AG04449 (cell line): Measurements from ENCODE around the gene CGREF1.

Source experiments
- CTCF ChIA-PET: fragments of 350-600 bp; formaldehyde crosslinking; extraction: SDS; loops from one replicate; lab custom pipeline; 2021; ENCODE audit warnings: antibody characterized with exemption; lab: Yijun Ruan, JAX
- POLR2A ChIA-PET: fragments of 400-600, 350-600 bp; formaldehyde crosslinking; extraction: SDS; loops from one replicate; lab custom pipeline; 2020; ENCODE audit warnings: antibody characterized with exemption, inconsistent platforms; lab: Yijun Ruan, JAX
- DNase-seq: peaks from one replicate; pipeline ENCODE4 v3.0.0-alpha.2; 2010; ENCODE audit warnings: low read depth, low spot score
- H3K4me3 ChIP-seq: 2 replicates; pipeline ENCODE4 v1.5.1; 2011; ENCODE audit warnings: low read depth, mild to moderate bottlenecking, control low read depth, low read length
- TF ChIP-seq, protein P1 (sequence below): IDR thresholded peaks from one replicate; pipeline ENCODE4 v1.5.1; 2011; ENCODE audit warnings: mild to moderate bottlenecking, moderate library complexity, low read length, control low read depth, inconsistent platforms; ENCODE audit not compliant: insufficient read depth; ENCODE audit errors: missing control alignments

The CGREF1 gene

GRCh38 chr2:27134781-27135477 is 16.0 kb upstream of the CGREF1 start:
- DNase-seq, result no peak
- ChIA-PET POLR2A (interaction anchor here (0.6 to 2.1 kb wide), 2 partner anchors 10 to 11 kb away, joined by 3 to 8 read pairs; partner anchors contain the start of gene ABHD1), CTCF (interaction anchor here (1.2 to 4.2 kb wide), 9 partner anchors 10 to 168 kb away, joined by 3 to 51 read pairs (median 7); partner anchors contain the start of genes ABHD1 and CAD)
- no peak overlapping the region for H3K4me3 ChIP-seq
- TF ChIP-seq, protein P1, sequence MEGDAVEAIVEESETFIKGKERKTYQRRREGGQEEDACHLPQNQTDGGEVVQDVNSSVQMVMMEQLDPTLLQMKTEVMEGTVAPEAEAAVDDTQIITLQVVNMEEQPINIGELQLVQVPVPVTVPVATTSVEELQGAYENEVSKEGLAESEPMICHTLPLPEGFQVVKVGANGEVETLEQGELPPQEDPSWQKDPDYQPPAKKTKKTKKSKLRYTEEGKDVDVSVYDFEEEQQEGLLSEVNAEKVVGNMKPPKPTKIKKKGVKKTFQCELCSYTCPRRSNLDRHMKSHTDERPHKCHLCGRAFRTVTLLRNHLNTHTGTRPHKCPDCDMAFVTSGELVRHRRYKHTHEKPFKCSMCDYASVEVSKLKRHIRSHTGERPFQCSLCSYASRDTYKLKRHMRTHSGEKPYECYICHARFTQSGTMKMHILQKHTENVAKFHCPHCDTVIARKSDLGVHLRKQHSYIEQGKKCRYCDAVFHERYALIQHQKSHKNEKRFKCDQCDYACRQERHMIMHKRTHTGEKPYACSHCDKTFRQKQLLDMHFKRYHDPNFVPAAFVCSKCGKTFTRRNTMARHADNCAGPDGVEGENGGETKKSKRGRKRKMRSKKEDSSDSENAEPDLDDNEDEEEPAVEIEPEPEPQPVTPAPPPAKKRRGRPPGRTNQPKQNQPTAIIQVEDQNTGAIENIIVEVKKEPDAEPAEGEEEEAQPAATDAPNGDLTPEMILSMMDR, result no peak

GRCh38 chr2:27133905-27134780 is 15.2 kb upstream of the CGREF1 start, which contains the start of gene PREB:
Gene PREB (minus strand): TSS chr2:27134636. CDS start chr2:27134421, 215 bp downstream.
- H3K4me3 ChIP-seq, result peak within 1 kb of the TSS; percentile 84
- peak; percentile 36 for DNase-seq
- TF ChIP-seq, protein P1, result peak; percentile 61
- CTCF ChIA-PET, result interaction anchor here (0.6 to 4.2 kb wide), 24 partner anchors 9 to 172 kb away, joined by 3 to 51 read pairs (median 4); partner anchors contain the start of genes ABHD1, CAD and TRIM54
- POLR2A ChIA-PET, result interaction anchor here (0.6 to 2.1 kb wide), 3 partner anchors 9 to 78 kb away, joined by 3 to 8 read pairs (median 5); partner anchors contain the start of genes ABHD1, ATRAID and SLC5A6

DNA sequence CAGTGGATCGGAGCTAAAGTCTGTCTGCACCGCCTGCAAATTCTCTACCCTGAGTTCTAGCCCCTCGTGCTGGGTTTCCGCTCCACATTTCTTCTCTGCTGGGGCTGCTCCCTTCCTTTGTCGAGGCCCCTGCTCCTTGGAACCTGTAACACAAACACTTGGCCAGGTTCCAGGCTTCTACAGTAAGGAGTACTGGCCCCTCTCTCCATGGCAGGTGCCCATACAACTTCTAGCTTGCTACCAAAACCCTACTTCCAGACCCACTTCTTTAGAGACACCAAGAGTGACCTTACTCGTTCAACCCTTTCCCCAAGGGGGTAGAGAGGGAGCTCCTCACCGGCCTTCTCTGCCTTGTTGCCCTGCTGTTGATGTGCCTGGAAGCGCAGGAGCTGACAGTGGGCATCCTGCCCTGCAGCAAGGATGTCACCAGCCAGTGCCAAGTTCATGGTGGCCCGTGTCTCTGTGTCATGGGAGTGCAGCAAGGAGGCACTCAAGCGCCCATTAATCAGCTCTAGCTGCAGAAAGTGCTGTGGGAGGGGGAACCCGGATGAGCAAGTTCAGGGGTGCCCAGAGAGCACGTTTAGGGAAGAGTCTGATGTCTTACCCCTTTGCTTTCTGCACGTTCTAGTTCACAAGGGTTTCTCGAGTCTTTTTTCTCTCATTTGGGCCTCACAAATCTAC is 14.4 kb upstream of the CGREF1 start:
- no peak for DNase-seq
- CTCF ChIA-PET, result interaction anchor here (0.6 to 4.2 kb wide), 26 partner anchors 9 to 171 kb away, joined by 3 to 51 read pairs (median 4); partner anchors contain the start of genes ABHD1, CAD and TRIM54
- H3K4me3 ChIP-seq, result peak overlapping the region; percentile 84
- TF ChIP-seq, protein P1, result no peak
- POLR2A ChIA-PET, result interaction anchor here (1.1 to 2.1 kb wide), 2 partner anchors 10 to 78 kb away, joined by 5 to 8 read pairs; partner anchors contain the start of genes ABHD1, ATRAID and SLC5A6

DNA sequence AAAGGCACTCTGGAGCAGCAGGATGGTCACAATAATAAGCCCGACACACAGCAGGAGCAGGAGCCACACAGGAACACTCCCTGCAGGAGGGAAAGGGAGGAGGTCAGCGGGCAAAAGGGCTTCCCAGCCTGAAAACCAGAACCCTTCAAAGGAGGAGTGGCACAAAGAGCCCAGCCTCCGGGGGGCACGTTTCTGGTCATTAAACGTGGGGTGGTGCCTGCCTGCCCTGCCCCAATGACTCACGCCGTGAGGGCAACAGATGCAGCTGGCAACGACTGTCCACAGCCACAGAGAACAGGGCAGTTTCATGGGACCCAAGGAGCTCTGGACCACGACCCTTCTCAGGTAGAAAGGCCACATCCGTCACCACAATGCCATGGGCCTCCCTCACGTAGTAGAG is 12.5 kb upstream of the CGREF1 start:
- no peak for DNase-seq
- POLR2A ChIA-PET, result no interaction called here
- CTCF ChIA-PET, result interaction anchor here (1.1 to 4.2 kb wide), 6 partner anchors 9 to 61 kb away, joined by 3 to 51 read pairs (median 10); partner anchors contain the start of gene CGREF1
- TF ChIP-seq, protein P1, result no peak
- H3K4me3 ChIP-seq, result no peak overlapping the region

DNA sequence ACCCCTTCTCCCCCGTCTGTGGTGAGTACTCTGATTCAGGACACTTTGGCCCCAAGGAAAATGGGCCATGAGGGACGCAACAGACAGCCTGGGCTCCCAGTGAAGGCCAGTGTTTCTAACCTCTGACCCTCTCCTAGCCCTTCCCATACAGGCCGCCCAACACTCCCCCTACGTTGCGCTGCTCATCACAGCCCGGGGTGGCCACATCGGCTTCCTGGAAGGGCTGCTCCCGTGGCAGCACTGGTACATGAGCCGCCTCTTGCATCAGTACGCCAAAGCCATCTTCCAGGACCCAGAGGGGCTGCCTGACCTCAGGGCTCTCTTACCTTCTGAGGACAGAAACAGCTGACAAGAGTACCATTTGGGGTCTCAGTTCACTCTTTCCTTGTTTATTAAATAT is 11.5 kb upstream of the CGREF1 start:
- H3K4me3 ChIP-seq, result no peak overlapping the region
- POLR2A ChIA-PET, result no interaction called here
- CTCF ChIA-PET, result no interaction called here
- DNase-seq, result no peak
- TF ChIP-seq, protein P1, result no peak
